ENCODE measurements around the gene LBR.
A peak's percentile ranks its signal among the peaks of the same experiment; 100 is the strongest.
"Not testable (repeated sequence)": the region's sequence is repeated elsewhere in the genome, so short reads cannot be mapped to it uniquely, and the experiment has no call there.

LBR gene

DNA sequence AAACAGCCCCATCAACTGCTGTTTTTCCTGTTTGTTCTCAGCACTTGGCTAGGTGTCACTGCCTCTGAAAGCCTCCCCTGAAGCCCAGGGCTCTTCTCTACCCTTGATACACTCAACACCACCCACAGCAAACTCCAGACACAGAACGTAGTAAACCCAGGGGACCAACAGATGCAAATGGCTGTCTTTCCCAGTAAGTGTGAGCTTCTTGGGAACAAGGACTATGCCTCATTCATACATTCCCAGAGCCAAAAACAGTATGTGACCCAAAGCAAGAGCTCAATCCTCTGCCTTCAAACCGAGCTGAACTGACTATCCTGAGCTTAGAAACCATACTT, 4.4 kb downstream of the LBR start:
- no peak for DNase-seq (ENCODE audit: low spot score)

GRCh38 chr1:225422795-225423517, 4.9 kb downstream of the LBR start:
- no peak for DNase-seq (ENCODE audit: low spot score)

- no peak for DNase-seq (ENCODE audit: low spot score)
Measured at GRCh38 chr1:225422031-225422605, 5.7 kb downstream of the LBR start.

GRCh38 chr1:225418598-225418997, 9.2 kb downstream of the LBR start:
- no peak for DNase-seq (ENCODE audit: low spot score)

GRCh38 chr1:225418059-225418458, 9.8 kb downstream of the LBR start:
- DNase-seq (ENCODE audit: low spot score), result no peak

DNA sequence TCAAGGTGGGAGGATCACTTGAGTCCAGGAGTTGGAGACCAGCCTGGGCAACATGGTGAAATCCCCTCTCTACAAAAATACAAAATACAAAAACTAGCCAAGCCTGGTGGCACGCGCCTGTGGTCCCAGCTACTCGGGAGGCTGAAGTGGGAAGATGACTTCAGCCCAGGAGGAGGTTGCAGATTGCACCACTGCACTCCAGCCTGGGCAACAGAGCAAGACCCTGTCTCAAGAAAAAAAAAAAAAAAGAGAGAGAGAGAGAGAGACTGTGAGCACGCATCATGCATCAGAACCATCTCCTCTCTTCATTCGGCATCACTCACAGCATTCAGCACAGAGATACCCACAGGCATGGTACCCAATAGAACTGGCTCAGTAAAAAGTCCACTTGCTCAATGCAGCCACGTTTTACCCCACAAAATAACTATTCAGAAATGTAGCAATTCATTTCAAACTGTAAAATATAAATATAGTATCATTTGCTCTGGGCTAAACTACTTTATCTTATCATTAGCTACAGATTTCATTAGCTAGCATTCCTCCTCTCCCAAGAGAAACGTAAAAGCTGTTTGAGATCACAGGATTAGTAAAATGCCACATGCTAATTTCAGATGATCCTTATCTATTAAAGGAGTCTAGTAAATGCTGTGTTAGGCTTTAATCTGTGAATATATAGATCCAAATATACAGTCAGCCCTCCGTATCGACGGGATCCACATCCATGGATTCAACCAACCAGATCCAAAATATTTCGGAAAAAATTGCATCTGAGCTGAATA, 11.7 kb downstream of the LBR start:
- DNase-seq (ENCODE audit: low spot score), result no peak

GRCh38 chr1:225415307-225415706, 12.5 kb downstream of the LBR start:
- DNase-seq (ENCODE audit: low spot score), result no peak

DNA sequence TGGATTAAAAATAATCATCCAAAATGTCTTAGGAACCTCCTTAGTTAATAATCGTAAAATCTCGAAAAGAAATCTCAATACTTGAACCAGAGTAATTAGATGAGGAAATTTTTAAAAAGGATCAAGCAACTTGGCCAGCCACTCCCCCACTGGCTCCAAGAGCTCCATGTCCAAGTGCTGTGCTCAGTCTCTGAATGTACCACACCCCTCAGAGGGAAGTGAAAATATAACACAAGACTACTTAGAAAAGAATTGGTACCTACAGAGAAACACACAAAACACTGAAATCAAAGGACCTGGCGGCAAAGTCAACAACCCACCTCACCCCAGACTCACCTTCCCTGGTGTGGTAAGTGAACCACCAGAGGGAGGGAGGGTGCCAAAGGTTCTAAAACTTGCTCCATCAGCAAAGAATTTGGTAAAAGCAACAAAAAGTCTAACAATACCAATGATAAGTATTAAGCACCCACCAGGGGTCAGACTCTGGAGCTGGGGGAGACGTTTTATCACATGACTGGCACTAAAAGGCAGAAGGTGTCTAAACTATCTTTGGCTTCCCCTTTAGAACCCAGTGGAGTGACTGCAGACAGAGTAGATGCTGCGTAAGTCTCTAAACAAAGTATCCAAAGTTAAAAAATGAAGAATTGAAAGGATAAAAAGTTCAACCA, 14.0 kb downstream of the LBR start:
- DNase-seq (ENCODE audit: low spot score), result no peak

GRCh38 chr1:225412803-225413351, 15.0 kb downstream of the LBR start:
- no peak for DNase-seq (ENCODE audit: low spot score)

GRCh38 chr1:225412321-225412720, 15.5 kb downstream of the LBR start:
- DNase-seq (ENCODE audit: low spot score), result no peak

- no peak for DNase-seq (ENCODE audit: low spot score)
Measured at GRCh38 chr1:225410036-225410435, 17.8 kb downstream of the LBR start.

DNA sequence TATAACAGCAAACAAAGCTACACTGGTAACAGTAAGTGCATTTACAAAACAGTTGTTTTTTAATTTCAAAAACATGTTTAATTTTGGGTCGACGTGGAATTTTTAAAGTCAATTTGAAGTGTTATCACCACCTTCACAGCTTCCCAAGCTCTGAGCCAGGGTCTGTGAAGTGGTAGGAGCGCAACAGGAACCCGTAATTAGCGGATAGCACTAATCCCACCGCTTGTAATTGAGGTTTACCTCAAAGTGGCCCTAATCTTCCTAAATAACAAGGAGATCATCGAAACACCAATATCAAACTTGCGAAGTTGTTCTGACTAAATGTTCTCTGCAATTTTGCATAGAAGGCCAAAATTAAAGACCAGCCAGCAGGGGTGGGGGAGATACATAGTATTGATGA, 18.8 kb downstream of the LBR start:
- no peak for DNase-seq (ENCODE audit: low spot score)

DNA sequence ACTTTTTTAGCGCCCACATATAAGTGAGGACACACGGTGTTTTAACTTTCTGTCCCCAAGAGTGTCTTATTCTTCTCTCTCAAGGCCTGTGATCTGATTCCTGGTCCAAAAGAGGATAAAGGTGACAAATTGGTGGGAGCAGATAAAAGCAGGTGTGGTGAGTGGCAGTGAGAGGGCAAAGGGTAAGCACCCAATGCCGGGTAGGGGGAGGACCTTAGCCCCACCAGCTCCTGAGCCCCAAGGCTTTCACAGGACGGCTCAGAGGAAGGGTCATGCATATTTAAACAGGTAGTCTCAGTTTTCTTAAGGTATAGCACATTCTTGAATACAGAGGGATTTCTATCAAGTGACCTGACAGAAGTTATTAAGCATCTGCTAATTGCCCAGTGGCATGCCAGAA, 19.6 kb downstream of the LBR start:
- no peak for DNase-seq (ENCODE audit: low spot score)

GRCh38 chr1:225407755-225408154, 20.1 kb downstream of the LBR start:
- DNase-seq (ENCODE audit: low spot score), result no peak

DNA sequence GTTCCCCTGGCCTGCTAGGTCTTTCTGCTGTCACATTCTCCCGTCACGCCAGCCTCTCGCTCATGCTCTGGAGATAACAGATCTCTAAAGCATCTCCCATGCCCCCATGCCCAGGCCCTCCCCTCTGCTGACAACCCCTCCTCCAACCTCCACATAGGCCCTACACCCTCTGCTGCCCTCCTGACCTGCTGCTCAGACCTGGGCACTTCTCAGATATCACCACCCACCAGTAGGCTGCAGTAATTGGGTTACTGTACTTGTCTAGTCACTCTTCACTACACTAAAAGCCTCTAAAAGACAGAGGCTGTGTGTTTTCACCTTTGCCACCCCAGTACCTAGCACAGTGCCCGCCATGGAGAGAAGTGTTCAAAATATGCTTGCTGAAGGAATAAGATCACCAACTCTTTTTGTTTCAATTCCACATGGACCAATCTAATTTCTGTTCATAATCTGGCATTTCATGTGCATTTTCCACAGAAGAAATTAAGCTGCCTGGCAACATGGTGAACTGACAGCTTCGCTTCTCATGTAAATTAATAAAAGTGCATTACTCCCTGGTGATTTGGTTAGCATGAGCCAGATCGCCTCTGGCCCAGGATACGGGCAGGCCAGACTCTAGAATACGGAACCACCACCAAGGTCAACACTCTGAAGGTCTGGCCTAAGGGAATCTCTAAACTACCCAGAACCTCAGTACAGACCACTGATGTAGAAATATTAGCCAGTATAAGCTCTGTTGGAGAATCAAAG, 20.7 kb downstream of the LBR start:
- DNase-seq (ENCODE audit: low spot score), result peak; percentile 68

DNA sequence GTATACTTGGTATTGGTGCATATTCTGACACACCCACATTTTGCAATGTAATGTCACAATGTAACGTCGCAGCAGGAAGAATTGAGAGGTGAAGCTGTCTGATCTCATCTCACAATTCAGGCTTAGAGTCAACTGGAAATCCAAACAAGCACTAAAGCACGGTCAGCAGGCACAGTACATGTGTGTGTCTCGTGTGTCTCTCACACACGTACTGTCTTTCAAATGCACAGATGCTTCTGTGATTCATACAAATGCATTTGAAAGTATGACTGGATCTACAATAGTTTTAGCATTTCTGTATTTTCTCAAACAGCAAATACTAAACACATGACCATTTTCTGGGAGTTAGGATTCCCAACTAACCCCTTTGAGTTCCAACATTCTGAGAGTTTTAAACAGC, 26.9 kb downstream of the LBR start:
- DNase-seq (ENCODE audit: low spot score), result no peak

DNA sequence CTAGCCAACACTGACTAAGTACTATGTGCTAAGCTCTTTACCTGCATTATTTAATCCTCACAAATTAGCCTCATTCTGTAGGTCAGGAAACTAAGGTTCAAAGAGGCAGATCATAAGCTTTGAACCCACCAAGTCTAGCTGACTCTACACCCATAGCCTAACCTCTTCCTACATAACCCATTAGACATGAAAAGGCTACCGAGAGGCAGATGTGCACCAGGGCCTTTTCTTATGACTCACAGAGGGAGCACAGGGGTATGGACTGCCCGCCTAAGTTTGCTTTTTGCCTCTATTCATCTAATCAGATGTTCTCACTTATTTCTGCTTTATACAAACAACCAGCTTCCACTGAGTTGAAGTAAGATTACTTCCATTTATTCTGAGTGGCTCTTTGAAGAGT, 31.5 kb downstream of the LBR start:
- no peak for DNase-seq (ENCODE audit: low spot score)

- DNase-seq (ENCODE audit: low spot score), result no peak
Measured at GRCh38 chr1:225389843-225390242, 38.0 kb downstream of the LBR start.

- DNase-seq (ENCODE audit: low spot score), result no peak
Measured at GRCh38 chr1:225388372-225388771, 39.5 kb downstream of the LBR start.

GRCh38 chr1:225386860-225387259, 41.0 kb downstream of the LBR start:
- not testable (repeated sequence) for DNase-seq (ENCODE audit: low spot score)

- DNase-seq (ENCODE audit: low spot score), result no peak
Measured at GRCh38 chr1:225380691-225381090, 47.1 kb downstream of the LBR start.

All from SK-N-DZ (cell line).